Endodermal cell (in vitro differentiated cells): ENCODE results near the gene OLAH. TPM values are rescaled to one million over a fixed set of nuclear protein-coding genes. Genes with fewer than 3 reads are reported as not detected.

Source experiments
- DNase-seq: peaks from one replicate; pipeline ENCODE4 v3.0.0-alpha.2; 2017
- H3K27ac ChIP-seq: 2 replicates; pipeline ENCODE4 v1.5.1; 2013; ENCODE audit warnings: mild to moderate bottlenecking, low read depth, low read length, moderate library complexity
- H3K27me3 ChIP-seq: 2 replicates; pipeline ENCODE4 v1.6.1; 2013; ENCODE audit warnings: mild to moderate bottlenecking, low read length, moderate library complexity; ENCODE audit not compliant: insufficient read depth, control insufficient read depth, poor library complexity, severe bottlenecking
- H3K36me3 ChIP-seq: 2 replicates; pipeline ENCODE4 v1.7.0; 2013; ENCODE audit warnings: mild to moderate bottlenecking, low read length, moderate library complexity; ENCODE audit not compliant: control insufficient read depth, insufficient read depth
- H3K4me1 ChIP-seq: one replicate; pipeline ENCODE4 v1.7.0; 2013; ENCODE audit warnings: low read length; ENCODE audit not compliant: control insufficient read depth, insufficient read depth
- H3K4me3 ChIP-seq: 2 replicates; pipeline ENCODE4 v1.5.1; 2013; ENCODE audit warnings: mild to moderate bottlenecking, low read length, moderate library complexity
- H3K9ac ChIP-seq: 2 replicates; pipeline ENCODE4 v1.6.1; 2013; ENCODE audit warnings: mild to moderate bottlenecking, low read length, moderate library complexity; ENCODE audit not compliant: poor library complexity, severe bottlenecking; ENCODE audit errors: extremely low read depth
- H3K9me3 ChIP-seq: 2 replicates; pipeline ENCODE4 v1.6.1; 2013; ENCODE audit warnings: mild to moderate bottlenecking, low read length, moderate library complexity; ENCODE audit not compliant: control insufficient read depth
- H3K27ac Mint-ChIP-seq: 2 replicates; pipeline ENCODE4 v1.8.0; 2020; ENCODE audit warnings: mixed read lengths
- H3K27me3 Mint-ChIP-seq: 2 replicates; pipeline ENCODE4 v1.8.0; 2021; ENCODE audit warnings: mild to moderate bottlenecking, mixed read lengths; ENCODE audit not compliant: insufficient read depth
- H3K36me3 Mint-ChIP-seq: 2 replicates; pipeline ENCODE4 v1.8.0; 2020; ENCODE audit warnings: low read depth, mixed read lengths
- H3K4me1 Mint-ChIP-seq: 2 replicates; pipeline ENCODE4 v1.8.0; 2020; ENCODE audit warnings: mixed read lengths
- H3K4me3 Mint-ChIP-seq: 2 replicates; pipeline ENCODE4 v1.8.0; 2020; ENCODE audit warnings: mild to moderate bottlenecking, moderate library complexity, mixed read lengths
- H3K9me3 Mint-ChIP-seq: 2 replicates; pipeline ENCODE4 v1.8.0; 2020; ENCODE audit warnings: mild to moderate bottlenecking, mixed read lengths
- CTCF ChIP-seq: fragments of 200-600 bp; sonication (generic); conservative IDR thresholded peaks from 2 replicates; pipeline ENCODE4 v1.5.0; 2021; ENCODE audit warnings: antibody characterized with exemption, mild to moderate bottlenecking
- WGBS, 2 experiments: methylation state at CpG; one replicate each; pipeline versions ENCODE4 v1.1.5 to v1.1.7; 2013; ENCODE audit warnings: missing lambda C conversion rate in 2 of 2, mixed read lengths in 1 of 2; ENCODE audit not compliant: insufficient coverage in 1 of 2, insufficient read length in 1 of 2; 5-methylcytosine and 5-hydroxymethylcytosine counted together
- total RNA-seq, 2 donors: library from RNA; stranded (reverse); fragmentation: NEBNext Ultra II Directional in 1 of 2; extraction: Animal tissue kit (Norgen Biotek cat#: 25700) in 1 of 2; gene quantifications; 2 replicates in 1 of 2; 3 replicates in 1 of 2; pipeline ENCODE4 v1.2.1, GENCODE V29; 2021

The OLAH gene
- total RNA-seq, 2 donors from 2014 or later: not detected

GRCh38 chr10:15118615-15119014 is 74.9 kb downstream of the OLAH start:
- no peaks in the 10 kb centered on the region for H3K27me3 Mint-ChIP-seq
- H3K27ac ChIP-seq: no peak overlapping the region
- peaks cover 39% of the 10 kb centered on the region for H3K36me3 Mint-ChIP-seq
- WGBS, 2 experiments: 90% methylated on average over 1 of the region's 1 CpG; no CpG with 5 or more reads in 1 of the 2 experiments
- H3K27me3 ChIP-seq: no peaks in the 10 kb centered on the region
- no peak for DNase-seq
- H3K27ac Mint-ChIP-seq: no peak overlapping the region
- H3K9me3 ChIP-seq: peaks cover 12% of the 10 kb centered on the region
- peaks cover 65% of the 10 kb centered on the region for H3K36me3 ChIP-seq
- no peak for TF ChIP-seq CTCF
- no peaks in the 10 kb centered on the region for H3K4me1 ChIP-seq
- no peak overlapping the region for H3K4me3 Mint-ChIP-seq
- H3K9ac ChIP-seq: no peak overlapping the region
- no peaks in the 10 kb centered on the region for H3K9me3 Mint-ChIP-seq
- H3K4me3 ChIP-seq: no peak overlapping the region
- H3K4me1 Mint-ChIP-seq: no peaks in the 10 kb centered on the region

- Histone ChIP-seq H3K36me3 (peaks cover 64% of the 10 kb centered on the region), H3K9ac (no peak overlapping the region), H3K9me3 (peaks cover 12% of the 10 kb centered on the region), H3K27ac (no peak overlapping the region), H3K4me1 (no peaks in the 10 kb centered on the region), H3K27me3 (no peaks in the 10 kb centered on the region), H3K4me3 (no peak overlapping the region)
- Mint-ChIP-seq H3K27ac (no peak overlapping the region), H3K4me3 (no peak overlapping the region), H3K4me1 (no peaks in the 10 kb centered on the region), H3K9me3 (no peaks in the 10 kb centered on the region), H3K36me3 (peaks cover 44% of the 10 kb centered on the region), H3K27me3 (no peaks in the 10 kb centered on the region)
- no peak for TF ChIP-seq CTCF
- no peak for DNase-seq
- 92 to 98% methylated on average over 4 to 5 of the region's 5 CpGs for WGBS, 2 experiments
Measured at GRCh38 chr10:15120523-15120922, 76.8 kb downstream of the OLAH start.

GRCh38 chr10:15121707-15122106 is 78.0 kb downstream of the OLAH start:
- Histone ChIP-seq H3K36me3 (peaks cover 76% of the 10 kb centered on the region), H3K9ac (no peak overlapping the region)
- H3K36me3 Mint-ChIP-seq: peaks cover 53% of the 10 kb centered on the region

More at GRCh38 chr10:15121707-15122106, 78.0 kb downstream of the OLAH start:
- peaks cover 4% of the 10 kb centered on the region for H3K9me3 Mint-ChIP-seq
- Histone ChIP-seq H3K4me1 (no peaks in the 10 kb centered on the region), H3K9me3 (peaks cover 10% of the 10 kb centered on the region), H3K27ac (no peak overlapping the region), H3K27me3 (no peaks in the 10 kb centered on the region), H3K4me3 (no peak overlapping the region)
- H3K4me1 Mint-ChIP-seq: no peaks in the 10 kb centered on the region
- WGBS, 2 experiments: 100% methylated on average over 1 of the region's 1 CpG; no CpG with 5 or more reads in 1 of the 2 experiments
- no peak for TF ChIP-seq CTCF
- H3K4me3 Mint-ChIP-seq: no peak overlapping the region
- no peaks in the 10 kb centered on the region for H3K27me3 Mint-ChIP-seq
- H3K27ac Mint-ChIP-seq: no peak overlapping the region
- no peak for DNase-seq
